Measurements from ENCODE around the gene CSTB.

- no peak for TF ChIP-seq CTCF (tag by site-specific recombination; IDR thresholded peaks at IDR 0.05)
- TF ChIP-seq ZNF138 (tag by site-specific recombination; IDR thresholded peaks at IDR 0.05; ENCODE audit: borderline replicate concordance): no peak
- TF ChIP-seq ZNF488 (tag by site-specific recombination; IDR thresholded peaks at IDR 0.05): no peak
- no peak for TF ChIP-seq RBAK (tag by site-specific recombination; IDR thresholded peaks at IDR 0.05)
- no peak for TF ChIP-seq ZNF335 (tag by site-specific recombination; conservative IDR thresholded peaks at IDR 0.05)
- TF ChIP-seq ZNF324 (tag by site-specific recombination; IDR thresholded peaks at IDR 0.05): peak; percentile 17; the same call in 1 of the 2 replicates
- TF ChIP-seq ZNF184 (tag by site-specific recombination; IDR thresholded peaks at IDR 0.05): no peak
- TF ChIP-seq YY1 (tag by site-specific recombination; IDR thresholded peaks at IDR 0.05): no peak
- TF ChIP-seq MEIS1 (CRISPR knock-in tag; IDR thresholded peaks at IDR 0.05; ENCODE audit: borderline replicate concordance): no peak
Measured at GRCh38 chr21:43772425-43772821, 3.7 kb downstream of the CSTB start.
